Measurements from ENCODE around the gene GPAT2. TPM values are rescaled to one million over a fixed set of nuclear protein-coding genes. Genes with fewer than 3 reads are reported as not detected.

Gene GPAT2
- polyA plus RNA-seq, 12 donors, result 1.9 to 9.2 (median 4.1) TPM; not detected in 1

Other genes with a start within 250 kb of the GPAT2 start
- 10 to 100 TPM in 11 of 12 donors, not detected in 1; 13.0 to 66.7 (median 24.5) TPM for gene ANKRD36C, start 43.1 kb downstream of the GPAT2 start, polyA plus RNA-seq (ENCODE audit: insufficient read length in 12 of 12)
- gene ADRA2B, start 81.7 kb upstream of the GPAT2 start, polyA plus RNA-seq (ENCODE audit: insufficient read length in 12 of 12), result 1 to 10 TPM in 10 of 12 donors, not detected in 2; 1.7 to 4.0 (median 2.5) TPM
- gene ASTL, start 103.6 kb upstream of the GPAT2 start, polyA plus RNA-seq (ENCODE audit: insufficient read length in 12 of 12), result under 1 TPM in 3 of 12 donors, not detected in 9; 0.15 to 0.21 (median 0.20) TPM
- gene DUSP2, start 110.5 kb upstream of the GPAT2 start, polyA plus RNA-seq (ENCODE audit: insufficient read length in 12 of 12), result 1 to 10 TPM in 10 of 12 donors, not detected in 2; 2.0 to 8.9 (median 2.8) TPM
- gene STARD7, start 173.9 kb upstream of the GPAT2 start, polyA plus RNA-seq (ENCODE audit: insufficient read length in 12 of 12), result 100 to 1,000 TPM in 8 of 12 donors, 10 to 100 TPM in 3, not detected in 1; 69.6 to 150 (median 116) TPM
- gene TMEM127, start 231.1 kb upstream of the GPAT2 start, polyA plus RNA-seq (ENCODE audit: insufficient read length in 12 of 12), result 10 to 100 TPM in 11 of 12 donors, not detected in 1; 23.1 to 41.1 (median 27.3) TPM
- gene CIAO1, start 231.3 kb upstream of the GPAT2 start, polyA plus RNA-seq (ENCODE audit: insufficient read length in 12 of 12), result 10 to 100 TPM in 11 of 12 donors, not detected in 1; 40.7 to 64.8 (median 43.5) TPM

Measured in muscle of arm (tissue), 12 donors.